Left cardiac atrium (tissue), 4 donors: ENCODE results near the gene UBE2O. TPM values are rescaled to one million over a fixed set of nuclear protein-coding genes. Genes with fewer than 3 reads are reported as not detected.

Experiments
- ATAC-seq, 2 donors: fragments of 200-7000 bp; cut with Tn5 transposase; one replicate each; pipeline ENCODE4 v1.9.1; 2020; ENCODE audit warnings: mild to moderate bottlenecking in 2 of 2, moderate library complexity in 2 of 2
- DNase-seq: peaks from one replicate; pipeline ENCODE4 v3.0.0-alpha.2; 2020
- intact Hi-C, 2 donors: fragments of 100-400 bp; cut with DNase I; formaldehyde crosslinking; loops; one replicate each; pipeline versions ENCODE4 v1.14.1 to v1.15.1; 2022 to 2023
- total RNA-seq, 2 donors: library from RNA; stranded (reverse); fragmentation: NEBNext Ultra II Directional; extraction: Animal tissue kit (Norgen Biotek cat#: 25700); gene quantifications; one replicate each; pipeline ENCODE4 v1.2.1, GENCODE V29; 2021
- donor health status: DM: no; HTN: yes; CAD: no.
- donor health status: DM: no; HTN: yes; CAD: no; lungs with severe emphysema.
- donor health status: DM: yes; HTN: yes; CAD: no.
- donor health status: Dilated cardiomyopathy.

The UBE2O gene
- total RNA-seq, 2 donors from 2014 or later = 28.3 to 29.1 TPM

- no peak for ATAC-seq
- no peak for DNase-seq
- intact Hi-C loops = no loop called here
Observed at GRCh38 chr17:76469991-76470739, 17.2 kb upstream of the UBE2O start.

- intact Hi-C loops = no loop called here
- DNase-seq = no peak
- ATAC-seq = no peak
Observed at GRCh38 chr17:76469076-76469990, 16.4 kb upstream of the UBE2O start.

- DNase-seq (no peak), ATAC-seq (no peak)
- intact Hi-C loops = no loop called here
Observed at GRCh38 chr17:76468634-76469010, 15.7 kb upstream of the UBE2O start.

- DNase-seq = no peak
- intact Hi-C loops = no loop called here
- ATAC-seq = no peak
Observed at GRCh38 chr17:76467809-76468633, 15.1 kb upstream of the UBE2O start.

- ATAC-seq (no peak), DNase-seq (no peak)
- intact Hi-C loops = no loop called here
Observed at GRCh38 chr17:76467366-76467765, 14.4 kb upstream of the UBE2O start, which contains the start of gene AANAT. TSS of gene AANAT (plus strand) at chr17:76467603. CDS start at chr17:76468747, 1,144 bp downstream.

DNA sequence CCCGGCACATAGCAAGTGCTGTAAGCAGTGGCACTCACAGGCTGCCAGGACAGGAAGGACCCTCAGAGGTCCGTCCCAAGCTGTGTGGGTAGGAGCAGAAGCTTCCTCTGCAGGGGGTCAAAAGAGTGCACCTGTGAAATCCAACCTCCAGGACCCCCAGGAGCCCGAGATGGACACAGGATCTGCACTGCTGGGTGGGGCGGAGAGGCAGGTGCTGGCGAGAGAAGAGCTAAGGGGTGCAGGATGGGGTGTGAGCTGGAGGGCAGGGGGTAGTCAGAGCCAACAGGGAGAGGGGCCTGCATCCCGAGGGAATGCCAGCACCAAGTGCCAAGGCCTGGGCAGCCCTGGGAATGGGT lies 13.8 kb upstream of the UBE2O start:
- ATAC-seq (no peak), DNase-seq (no peak)
- intact Hi-C loops = loop anchor here (1.0 kb wide), 1 partner anchor 40 kb away; no protein-coding TSS in a partner anchor

DNA sequence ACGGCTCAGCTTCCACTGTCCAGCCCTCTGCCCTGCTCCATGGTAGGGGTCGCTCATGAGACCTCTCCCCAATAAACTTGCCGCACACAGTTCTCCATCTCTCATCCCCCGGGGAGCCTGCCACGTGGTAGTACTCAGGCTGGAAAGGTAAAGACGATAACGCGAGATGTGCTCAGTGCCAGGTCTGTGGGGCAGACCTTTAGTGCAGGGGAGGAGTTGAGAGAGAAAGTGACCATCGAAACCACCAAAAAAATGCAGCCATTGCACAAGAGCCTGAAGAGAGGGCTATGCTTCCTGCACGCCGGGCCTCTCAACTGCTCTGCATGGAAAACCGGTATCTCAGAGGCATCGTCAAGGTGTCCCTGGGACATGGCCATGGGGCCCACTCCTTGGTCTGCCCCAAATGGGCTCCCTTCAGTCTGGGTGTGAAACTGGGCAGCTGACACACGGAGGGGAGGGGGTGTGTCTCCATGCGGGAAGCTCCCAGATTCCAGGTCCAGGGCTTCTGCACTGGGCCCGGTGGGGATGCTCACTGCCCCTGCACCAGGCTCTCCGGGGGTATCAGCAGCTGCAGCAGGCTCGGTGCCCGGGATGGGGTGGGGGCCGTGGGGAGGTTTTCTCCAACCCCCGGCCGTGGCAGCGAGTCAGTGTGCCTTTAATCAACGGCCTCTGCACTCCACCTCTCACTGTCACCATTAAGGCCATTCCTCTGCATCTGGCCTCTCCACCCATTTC lies 9.8 kb upstream of the UBE2O start:
- no peak for ATAC-seq
- intact Hi-C loops = no loop called here
- DNase-seq = no peak

GRCh38 chr17:76461765-76462555 lies 9.0 kb upstream of the UBE2O start:
- DNase-seq (no peak), ATAC-seq (no peak)
- intact Hi-C loops = no loop called here

DNA sequence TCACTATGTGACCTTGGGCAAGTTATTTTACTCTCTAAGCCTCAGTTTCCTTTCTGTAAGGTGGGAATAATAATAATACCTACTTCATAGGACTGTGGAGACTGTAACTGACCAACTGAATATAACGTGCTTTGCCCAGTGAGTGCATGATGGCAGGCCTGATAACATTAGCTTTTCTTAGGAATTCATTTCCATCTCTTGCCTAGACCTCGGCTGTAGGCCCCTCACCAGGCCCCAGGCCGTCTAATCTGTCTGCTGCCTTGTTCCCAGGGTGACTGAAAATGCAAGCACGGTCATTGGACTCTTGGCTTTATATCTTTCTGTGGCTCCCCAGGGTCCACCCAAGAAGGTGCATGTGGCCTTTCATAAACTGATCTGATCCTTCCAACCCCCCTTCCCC lies 6.7 kb upstream of the UBE2O start:
- ATAC-seq (no peak), DNase-seq (no peak)
- intact Hi-C loops = loop anchor here (2.0 to 5.0 kb wide), 2 partner anchors 47 to 51 kb away; no protein-coding TSS in a partner anchor

DNA sequence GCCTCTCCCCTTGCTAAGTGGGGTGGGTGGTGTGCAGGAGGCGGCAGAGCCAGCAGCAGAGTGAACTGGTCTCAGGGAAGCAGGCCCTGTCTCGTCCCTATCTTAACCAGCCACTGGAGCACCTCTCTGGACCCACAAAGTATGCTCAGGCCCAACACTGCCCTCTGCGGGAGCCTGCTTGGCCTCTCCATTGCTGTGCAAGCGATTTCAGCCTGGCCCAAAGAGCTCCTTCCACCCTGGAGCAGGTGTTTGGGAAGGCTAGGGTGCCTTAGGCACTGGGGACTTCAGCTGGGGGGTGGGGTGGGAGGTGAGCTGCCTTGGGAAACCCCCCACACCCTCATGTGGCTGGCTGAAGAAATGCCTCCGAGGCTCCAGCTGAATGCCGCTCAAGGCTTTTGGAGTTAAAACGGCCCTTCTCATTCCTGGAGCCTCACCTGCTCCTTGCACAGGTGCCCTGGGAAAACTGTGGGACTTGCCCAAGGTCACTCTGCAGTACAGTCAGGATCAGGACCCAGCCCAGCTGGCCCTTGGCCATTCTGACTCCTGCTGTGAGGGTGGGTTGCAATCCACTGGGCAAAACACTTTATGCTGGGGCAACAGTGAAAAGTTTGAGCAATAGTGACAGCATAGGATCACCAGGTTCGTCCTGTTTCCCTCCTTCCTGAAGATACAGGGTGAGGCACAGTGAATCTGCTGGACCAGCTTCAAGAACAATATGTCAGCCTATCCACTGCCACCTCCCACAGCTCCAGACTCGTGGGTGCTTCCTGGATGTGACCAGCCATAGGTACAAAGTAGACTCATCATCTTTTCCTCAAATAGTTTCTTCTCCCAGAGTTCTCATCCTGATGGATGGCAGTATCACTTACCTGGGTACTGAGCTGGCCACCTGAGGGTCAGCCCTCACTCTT lies 5.9 kb upstream of the UBE2O start:
- intact Hi-C loops = loop anchor here (2.0 to 5.0 kb wide), 2 partner anchors 47 to 50 kb away; no protein-coding TSS in a partner anchor
- DNase-seq (peak; percentile 56), ATAC-seq (peak; percentile 71 to 90)

DNA sequence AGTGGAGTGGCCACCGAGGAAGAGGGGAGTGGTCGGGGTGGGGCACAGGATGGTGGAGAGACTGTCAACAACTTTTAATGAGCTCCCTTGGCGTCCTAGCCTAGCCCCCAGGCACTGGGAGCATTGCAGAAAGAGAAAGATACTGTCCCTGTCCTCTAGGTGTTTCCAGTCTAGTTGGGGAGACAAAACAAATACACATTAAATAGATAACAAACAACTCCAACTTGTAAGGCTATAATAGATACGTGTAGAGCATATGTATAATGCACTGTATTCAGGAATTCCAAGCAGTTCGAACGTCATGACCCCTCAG lies 435 bp upstream of the UBE2O start:
- DNase-seq (no peak), ATAC-seq (no peak)
- intact Hi-C loops = no loop called here

GRCh38 chr17:76452127-76452659 lies 759 bp downstream of the UBE2O start:
- intact Hi-C loops = no loop called here
- ATAC-seq (peak; percentile 64 to 65), DNase-seq (no peak)

DNA sequence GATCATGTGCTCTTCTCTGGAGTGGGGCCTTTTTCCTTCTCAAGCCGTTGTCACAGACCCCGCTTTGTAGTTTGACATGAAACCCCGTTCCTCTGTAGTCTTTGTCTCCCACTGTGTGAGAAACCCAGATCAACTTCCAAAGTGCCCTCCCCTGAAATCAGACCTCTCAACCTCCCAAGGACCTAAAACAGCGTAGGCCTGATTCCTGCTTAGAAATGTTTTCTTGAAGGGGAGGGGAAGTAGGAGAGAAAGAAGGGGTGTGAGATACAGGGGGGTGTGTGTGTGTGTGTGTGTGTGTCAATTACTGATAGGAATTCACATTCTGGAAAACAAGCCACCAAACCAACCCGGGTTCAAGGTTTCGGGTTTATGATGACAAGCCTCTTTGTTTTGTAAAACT lies 1.4 kb downstream of the UBE2O start:
- intact Hi-C loops = no loop called here
- DNase-seq = no peak
- no peak for ATAC-seq

DNA sequence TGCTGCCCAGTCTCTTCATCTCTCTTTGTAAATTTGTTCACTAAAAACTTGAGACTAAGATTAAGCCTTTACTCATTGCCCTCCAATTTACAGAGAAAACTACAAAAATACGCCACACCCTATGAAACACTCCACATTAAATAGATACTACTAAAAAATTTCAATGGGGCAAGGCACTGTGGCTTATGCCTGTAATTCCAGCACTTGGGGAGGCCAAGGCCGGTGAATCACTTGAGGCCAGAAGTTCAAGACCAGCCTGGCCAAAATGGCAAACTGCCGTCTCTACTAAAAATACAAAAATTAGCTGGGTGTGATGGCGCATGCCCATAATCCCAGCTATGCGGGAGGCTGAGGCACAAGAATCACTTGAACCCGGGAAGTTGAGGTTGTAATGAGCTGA lies 3.8 kb downstream of the UBE2O start:
- intact Hi-C loops = loop anchor here in 1 of 2 donors (5.0 kb wide), 1 partner anchor 37 kb away; no protein-coding TSS in a partner anchor
- DNase-seq (no peak), ATAC-seq (no peak)

GRCh38 chr17:76447931-76448652 lies 4.9 kb downstream of the UBE2O start:
- ATAC-seq = peak; percentile 3 to 17
- DNase-seq = no peak
- intact Hi-C loops = loop anchor here in 1 of 2 donors (5.0 kb wide), 1 partner anchor 36 kb away; no protein-coding TSS in a partner anchor
